GM12878 (cell line): ENCODE results near the gene BTBD9. TPM values are rescaled to one million over a fixed set of nuclear protein-coding genes. Genes with fewer than 3 reads are reported as not detected.

Source experiments
- ATAC-seq: fragments of 200-7000 bp; cut with Tn5 transposase; 3 replicates; pipeline ENCODE4 v1.9.1; 2020; ENCODE audit warnings: mild to moderate bottlenecking, moderate library complexity
- BruUV-seq: library from RNA; stranded (reverse); fragments of 400-500 nt; replicated peaks from 2 replicates; lab custom pipeline; 2021; lab: Mats Ljungman, UMichigan
- CTCF ChIA-PET: fragments of 300-600 bp; sonication (Branson Sonifier 250); formaldehyde crosslinking; extraction: SDS; loops from one replicate; lab custom pipeline; 2021; ENCODE audit warnings: inconsistent platforms; lab: Yijun Ruan, JAX
- POLR2A ChIA-PET: fragments of 350-600 bp; formaldehyde crosslinking; extraction: SDS; loops from one replicate; lab custom pipeline; 2021; ENCODE audit warnings: inconsistent platforms; lab: Charles Lee
- RAD21 ChIA-PET: fragments of 300-600 bp; sonication (Branson Sonifier 250); formaldehyde crosslinking; loops from one replicate; lab custom pipeline; 2023; ENCODE audit warnings: antibody characterized with exemption; ENCODE audit not compliant: unreplicated experiment; lab: Charles Lee
- SMC1A ChIA-PET: fragments of 300-600 bp; sonication (Branson Sonifier 250); formaldehyde crosslinking; loops from one replicate; lab custom pipeline; 2023; ENCODE audit not compliant: unreplicated experiment, uncharacterized antibody; lab: Charles Lee
- DNase-seq: peaks from one replicate; pipeline ENCODE4 v3.0.0-alpha.2; 2011; ENCODE audit warnings: low read depth, low spot score
- FAIRE-seq: peaks from 3 replicates; lab custom pipeline; 2011; peaks lifted over from hg19 to GRCh38; lab: Jason Lieb, UNC
- H2AFZ ChIP-seq: 2 replicates; pipeline ENCODE4 v1.6.0; 2011; ENCODE audit warnings: low read depth, low read length, control low read depth; ENCODE audit not compliant: control insufficient read depth
- H3K27ac ChIP-seq: 2 replicates; pipeline ENCODE4 v1.5.1; 2011; ENCODE audit warnings: control low read depth; ENCODE audit not compliant: control insufficient read depth, insufficient read depth
- H3K27me3 ChIP-seq, 2 experiments: replicated peaks in 1 of 2; 2 replicates each; pipeline versions ENCODE4 v1.6.0 to v1.6.1; 2011; ENCODE audit warnings: low read length in 1 of 2; ENCODE audit not compliant: control insufficient read depth in 2 of 2, insufficient read depth in 2 of 2
- H3K36me3 ChIP-seq, 2 experiments: 2 replicates each; pipeline ENCODE4 v1.5.1; 2011; ENCODE audit warnings: low read length in 1 of 2; ENCODE audit not compliant: control insufficient read depth in 2 of 2, insufficient read depth in 2 of 2
- H3K4me1 ChIP-seq: 2 replicates; pipeline ENCODE4 v1.6.1; 2011; ENCODE audit warnings: mild to moderate bottlenecking, low read length, moderate library complexity, mixed read lengths; ENCODE audit not compliant: control insufficient read depth, insufficient read depth
- H3K4me2 ChIP-seq: 2 replicates; pipeline ENCODE4 v1.6.0; 2011; ENCODE audit warnings: control low read depth; ENCODE audit not compliant: control insufficient read depth, insufficient read depth
- H3K4me3 ChIP-seq: fragments of 200-600 bp; sonication (generic); 2 replicates; pipeline ENCODE4 v1.5.1; 2016
- H3K79me2 ChIP-seq: 2 replicates; pipeline ENCODE4 v1.6.0; 2011; ENCODE audit warnings: low read length; ENCODE audit not compliant: control insufficient read depth, insufficient read depth
- H3K9ac ChIP-seq: 2 replicates; pipeline ENCODE4 v1.8.0; 2011; ENCODE audit warnings: low read length, control low read depth, mixed read lengths; ENCODE audit not compliant: control insufficient read depth, insufficient read depth
- H3K9me3 ChIP-seq: replicated peaks from 3 replicates; pipeline ENCODE4 v1.5.1; 2011; ENCODE audit warnings: mild to moderate bottlenecking, low read length; ENCODE audit not compliant: control insufficient read depth, insufficient read depth
- H4K20me1 ChIP-seq: 2 replicates; pipeline ENCODE4 v1.6.0; 2011; ENCODE audit not compliant: control insufficient read depth, insufficient read depth
- ATF2 ChIP-seq: IDR thresholded peaks from 2 replicates; pipeline ENCODE4 v1.6.1; 2012; ENCODE audit warnings: low read length, inconsistent platforms
- CHD1 ChIP-seq: IDR thresholded peaks from 2 replicates; pipeline ENCODE4 v1.6.1; 2012; ENCODE audit warnings: low read depth, low read length, improper control_type of control experiment
- CREM ChIP-seq: IDR thresholded peaks from 2 replicates; pipeline ENCODE4 v1.6.1; 2014; ENCODE audit warnings: antibody characterized with exemption, low read depth
- DPF2 ChIP-seq: fragments of 450-650 bp; IDR thresholded peaks from 2 replicates; pipeline ENCODE4 v1.6.1; 2017; ENCODE audit warnings: mild to moderate bottlenecking
- ESRRA ChIP-seq: IDR thresholded peaks from 2 replicates; pipeline ENCODE4 v1.6.1; 2012; ENCODE audit warnings: mild to moderate bottlenecking, low read length, improper control_type of control experiment
- JUNB ChIP-seq: IDR thresholded peaks from 2 replicates; pipeline ENCODE4 v1.6.1; 2016; ENCODE audit warnings: antibody characterized with exemption, mild to moderate bottlenecking
- MYC ChIP-seq: IDR thresholded peaks from 2 replicates; pipeline ENCODE4 v1.6.1; 2011; ENCODE audit warnings: mild to moderate bottlenecking, low read length, moderate library complexity, inconsistent platforms; ENCODE audit not compliant: insufficient read depth, insufficient replicate concordance, insufficient read length, severe bottlenecking
- NR2C2 ChIP-seq: IDR thresholded peaks from 2 replicates; pipeline ENCODE4 v1.6.1; 2011; ENCODE audit warnings: borderline replicate concordance, low read depth; ENCODE audit not compliant: control insufficient read depth, insufficient read length
- PAX5 ChIP-seq: IDR thresholded peaks from 2 replicates; pipeline ENCODE4 v1.6.1; 2011; ENCODE audit warnings: low read depth, low read length, borderline replicate concordance
- POLR2AphosphoS2 ChIP-seq: IDR thresholded peaks from 2 replicates; pipeline ENCODE4 v1.6.1; 2011; ENCODE audit warnings: low read depth, mild to moderate bottlenecking, low read length, improper control_type of control experiment, moderate library complexity
- RUNX3 ChIP-seq: IDR thresholded peaks from 2 replicates; pipeline ENCODE4 v1.6.1; 2012; ENCODE audit warnings: low read length, inconsistent platforms
- SRF ChIP-seq, 2 experiments: IDR thresholded peaks; 2 replicates each; pipeline ENCODE4 v1.6.1; 2011; ENCODE audit warnings: low read depth in 2 of 2, low read length in 2 of 2, mild to moderate bottlenecking in 1 of 2, moderate library complexity in 1 of 2
- STAT1 ChIP-seq: fragments of 450-650 bp; conservative IDR thresholded peaks from 2 replicates; pipeline ENCODE4 v1.6.1; 2014; ENCODE audit warnings: antibody characterized with exemption, mild to moderate bottlenecking
- TCF12 ChIP-seq: IDR thresholded peaks from 2 replicates; pipeline ENCODE4 v1.6.1; 2011; ENCODE audit warnings: low read depth, mild to moderate bottlenecking, low read length
- WGBS: methylation state at CpG from one replicate; pipeline ENCODE4 v1.1.6; 2016; ENCODE audit warnings: low lambda C conversion rate; ENCODE audit not compliant: insufficient replicate concordance, insufficient coverage; ENCODE audit errors: missing lambda C conversion rate; 5-methylcytosine and 5-hydroxymethylcytosine counted together
- in situ Hi-C: fragments of 300-500 bp; cut with MboI; formaldehyde crosslinking; loops from 9 replicates; pipeline ENCODE4 v1.14.3; 2018; ENCODE audit warnings: mixed read lengths
- intact Hi-C: fragments of 100-400 bp; cut with micrococcal nuclease; formaldehyde crosslinking; loops from one replicate; pipeline ENCODE4 v1.14.2; 2022; ENCODE audit not compliant: unreplicated experiment
- polyA plus RNA-seq, 11 experiments: library from polyadenylated mRNA; depleted of rRNA in 4 of 11; unstranded in 6 of 11; stranded (reverse) in 5 of 11; fragments of >200 nt; fragmentation: Nextera tagmentation in 4 of 11; fragmentation: Illumina TruSeq in 1 of 11; extraction: Ambion mirVana in 4 of 11; extraction: Trizol in 1 of 11; gene quantifications; 1 replicate in 1 of 11; 2 replicates in 10 of 11; pipeline versions ENCODE4 v1.2.1 to v1.2.3, GENCODE V29; 2011 to 2016; ENCODE audit warnings: inconsistent platforms in 2 of 11, missing spikeins in 2 of 11, low read depth in 1 of 11
- total RNA-seq, 4 experiments: library from RNA; depleted of rRNA in 3 of 4; stranded (reverse); fragments of >200 nt in 3 of 4; fragmentation: Illumina TruSeq in 1 of 4; extraction: Trizol in 1 of 4; gene quantifications; 2 replicates each; pipeline versions ENCODE4 v1.2.1 to v1.2.3, GENCODE V29; 2013 to 2021
- TF ChIP-seq, protein P1 (sequence below): IDR thresholded peaks from 2 replicates; pipeline ENCODE4 v1.6.1; 2011; ENCODE audit warnings: low read depth, mild to moderate bottlenecking, low read length, moderate library complexity, borderline replicate concordance; ENCODE audit errors: extremely low read depth
- TF ChIP-seq, protein P2 (sequence below): fragments of 450-650 bp; IDR thresholded peaks from 2 replicates; pipeline ENCODE4 v1.6.1; 2017; ENCODE audit warnings: mild to moderate bottlenecking, low read depth, inconsistent platforms; ENCODE audit not compliant: poor library complexity, severe bottlenecking

Gene BTBD9
- total and polyA plus RNA-seq, 10 of the 15 experiments (the other 5 are each of a cell fraction or from before 2014, with no cell fraction given): 0.22 to 8.6 (median 4.6) TPM

DNA sequence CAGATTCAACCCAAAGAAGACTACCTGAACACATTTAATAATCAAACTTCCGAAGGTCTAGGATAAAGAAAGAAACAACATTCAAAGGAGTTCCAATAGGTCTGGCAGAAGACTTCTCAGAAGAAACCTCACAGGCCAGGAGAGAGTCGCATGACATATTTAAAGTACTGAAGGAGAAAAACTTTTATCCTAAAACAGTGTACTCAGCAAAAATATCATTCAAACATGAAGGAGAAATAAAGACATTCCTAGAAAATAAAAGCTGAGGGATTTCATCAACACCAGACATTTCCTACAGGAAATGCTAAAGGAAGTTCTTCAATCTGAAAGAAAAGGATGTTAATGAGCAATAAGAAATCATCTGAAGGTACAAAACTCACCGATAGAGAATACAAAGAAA, 108.6 kb downstream of the BTBD9 start:
- Histone ChIP-seq H3K4me3 (no peak overlapping the region), H3K9ac (no peak overlapping the region), H4K20me1 (no peaks in the 10 kb centered on the region), H3K4me2 (no peak overlapping the region), H3K36me3 (no peaks in the 10 kb centered on the region), H3K4me1 (no peaks in the 10 kb centered on the region), H3K9me3 (peaks cover 6% of the 10 kb centered on the region; the same call in 2 of the 3 replicates), H3K79me2 (no peaks in the 10 kb centered on the region), H3K27ac (no peak overlapping the region), H2AFZ (no peak overlapping the region), H3K27me3 (no peaks in the 10 kb centered on the region)
- ATAC-seq (no peak), FAIRE-seq (no peak), DNase-seq (no peak)
- intact Hi-C loops (no loop called here), in situ Hi-C loops (no loop called here)
- ChIA-PET POLR2A (no interaction called here), CTCF (no interaction called here), SMC1A (no interaction called here), RAD21 (no interaction called here)
- 65% methylated on average over 3 of the region's 3 CpGs for WGBS
- TF ChIP-seq ESRRA: no peak
- no peak for TF ChIP-seq CHD1
- no peak for TF ChIP-seq SRF (IDR thresholded peaks at IDR 0.05; ENCODE audit: low read depth in 2 of 2, low read length in 2 of 2)
- TF ChIP-seq ATF2: no peak
- no peak for TF ChIP-seq STAT1
- TF ChIP-seq, protein P1, sequence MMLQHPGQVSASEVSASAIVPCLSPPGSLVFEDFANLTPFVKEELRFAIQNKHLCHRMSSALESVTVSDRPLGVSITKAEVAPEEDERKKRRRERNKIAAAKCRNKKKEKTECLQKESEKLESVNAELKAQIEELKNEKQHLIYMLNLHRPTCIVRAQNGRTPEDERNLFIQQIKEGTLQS: no peak
- no peak for TF ChIP-seq MYC
- no peak for TF ChIP-seq DPF2
- no peak for TF ChIP-seq PAX5
- no peak for TF ChIP-seq RUNX3
- TF ChIP-seq CREM: no peak
- TF ChIP-seq TCF12: no peak
- TF ChIP-seq POLR2AphosphoS2: no peak
- TF ChIP-seq, protein P2, sequence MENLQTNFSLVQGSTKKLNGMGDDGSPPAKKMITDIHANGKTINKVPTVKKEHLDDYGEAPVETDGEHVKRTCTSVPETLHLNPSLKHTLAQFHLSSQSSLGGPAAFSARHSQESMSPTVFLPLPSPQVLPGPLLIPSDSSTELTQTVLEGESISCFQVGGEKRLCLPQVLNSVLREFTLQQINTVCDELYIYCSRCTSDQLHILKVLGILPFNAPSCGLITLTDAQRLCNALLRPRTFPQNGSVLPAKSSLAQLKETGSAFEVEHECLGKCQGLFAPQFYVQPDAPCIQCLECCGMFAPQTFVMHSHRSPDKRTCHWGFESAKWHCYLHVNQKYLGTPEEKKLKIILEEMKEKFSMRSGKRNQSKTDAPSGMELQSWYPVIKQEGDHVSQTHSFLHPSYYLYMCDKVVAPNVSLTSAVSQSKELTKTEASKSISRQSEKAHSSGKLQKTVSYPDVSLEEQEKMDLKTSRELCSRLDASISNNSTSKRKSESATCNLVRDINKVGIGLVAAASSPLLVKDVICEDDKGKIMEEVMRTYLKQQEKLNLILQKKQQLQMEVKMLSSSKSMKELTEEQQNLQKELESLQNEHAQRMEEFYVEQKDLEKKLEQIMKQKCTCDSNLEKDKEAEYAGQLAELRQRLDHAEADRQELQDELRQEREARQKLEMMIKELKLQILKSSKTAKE: no peak
- no peak for TF ChIP-seq JUNB
- TF ChIP-seq NR2C2: no peak
- no TSS peak for BruUV-seq
